HFFc6 (cell line): ENCODE results near the gene ARPC5. TPM values are rescaled to one million over a fixed set of nuclear protein-coding genes. Genes with fewer than 3 reads are reported as not detected.
A peak's percentile ranks its signal among the peaks of the same experiment; 100 is the strongest.

Experiments
- DNase-seq: peaks from one replicate; pipeline ENCODE4 v3.0.0-alpha.2; 2018
- H3K27ac Mint-ChIP-seq: 2 replicates; pipeline ENCODE4 v1.8.0; 2020; ENCODE audit warnings: mild to moderate bottlenecking, mixed read lengths
- H3K27me3 Mint-ChIP-seq: 2 replicates; pipeline ENCODE4 v1.8.0; 2021; ENCODE audit warnings: mild to moderate bottlenecking, moderate library complexity, mixed read lengths; ENCODE audit not compliant: insufficient read depth
- H3K36me3 Mint-ChIP-seq: 2 replicates; pipeline ENCODE4 v1.8.0; 2021; ENCODE audit warnings: low read depth, mixed read lengths
- H3K4me1 Mint-ChIP-seq: 2 replicates; pipeline ENCODE4 v1.8.0; 2020; ENCODE audit warnings: low read depth, mixed read lengths
- H3K4me3 Mint-ChIP-seq: 2 replicates; pipeline ENCODE4 v1.8.0; 2020; ENCODE audit warnings: mild to moderate bottlenecking, moderate library complexity, mixed read lengths
- H3K9me3 Mint-ChIP-seq: 2 replicates; pipeline ENCODE4 v1.8.0; 2020; ENCODE audit warnings: mild to moderate bottlenecking, mixed read lengths
- total RNA-seq, 6 experiments: library from RNA; stranded (reverse); fragmentation: NEBNext Ultra II Directional; extraction: Animal tissue kit (Norgen Biotek cat#: 25700); gene quantifications; 2 replicates in 1 of 6; 3 replicates in 5 of 6; pipeline ENCODE4 v1.2.3, GENCODE V29; 2021
- TF ChIP-seq, protein P1 (sequence below): fragments of 200-600 bp; sonication (generic); IDR thresholded peaks from 2 replicates; pipeline ENCODE4 v1.5.0; 2021; ENCODE audit warnings: antibody characterized with exemption, mild to moderate bottlenecking

ARPC5 gene
- total RNA-seq, 6 experiments from 2014 or later = 231 to 263 (median 249) TPM

DNA sequence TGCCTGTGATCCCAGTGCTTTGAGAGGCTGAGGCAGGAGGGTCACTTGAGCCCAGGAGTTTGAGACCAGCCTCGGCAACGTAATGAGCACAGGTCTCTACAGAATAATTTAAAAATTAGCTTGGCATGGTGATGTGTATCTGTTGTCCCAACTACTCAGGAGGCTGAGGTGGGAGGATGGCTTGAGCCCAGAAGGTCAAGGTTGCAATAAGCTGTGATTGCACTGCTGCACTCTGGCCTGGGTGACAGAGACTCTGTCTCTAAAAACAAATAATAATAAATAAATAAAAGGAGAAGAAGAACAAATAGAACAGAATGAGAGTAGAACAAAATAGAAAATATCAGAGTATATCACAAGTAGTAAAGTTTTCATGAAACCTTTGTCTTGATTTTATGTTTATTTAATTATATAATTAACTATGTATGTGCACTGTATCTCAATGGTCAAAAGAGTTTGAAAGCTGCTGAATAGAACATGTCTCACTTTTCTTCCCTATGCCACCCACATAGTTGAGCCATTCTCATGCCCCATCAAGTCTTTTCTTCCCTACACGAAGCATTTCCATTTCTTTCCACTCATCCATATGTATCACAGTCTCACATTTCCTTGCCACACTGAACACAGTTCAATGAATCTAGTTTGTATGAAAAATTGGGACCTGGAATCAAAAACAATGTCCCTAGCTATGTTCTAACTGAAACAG lies 40.5 kb upstream of the ARPC5 start:
- peaks cover 38% of the 10 kb centered on the region for H3K4me1 Mint-ChIP-seq
- peaks cover 10% of the 10 kb centered on the region for H3K36me3 Mint-ChIP-seq
- no peak overlapping the region for H3K4me3 Mint-ChIP-seq
- H3K27me3 Mint-ChIP-seq = no peaks in the 10 kb centered on the region; the same call in 1 of the 2 replicates
- H3K27ac Mint-ChIP-seq = peak overlapping the region; percentile 34; the same call in 1 of the 2 replicates
- TF ChIP-seq, protein P1, sequence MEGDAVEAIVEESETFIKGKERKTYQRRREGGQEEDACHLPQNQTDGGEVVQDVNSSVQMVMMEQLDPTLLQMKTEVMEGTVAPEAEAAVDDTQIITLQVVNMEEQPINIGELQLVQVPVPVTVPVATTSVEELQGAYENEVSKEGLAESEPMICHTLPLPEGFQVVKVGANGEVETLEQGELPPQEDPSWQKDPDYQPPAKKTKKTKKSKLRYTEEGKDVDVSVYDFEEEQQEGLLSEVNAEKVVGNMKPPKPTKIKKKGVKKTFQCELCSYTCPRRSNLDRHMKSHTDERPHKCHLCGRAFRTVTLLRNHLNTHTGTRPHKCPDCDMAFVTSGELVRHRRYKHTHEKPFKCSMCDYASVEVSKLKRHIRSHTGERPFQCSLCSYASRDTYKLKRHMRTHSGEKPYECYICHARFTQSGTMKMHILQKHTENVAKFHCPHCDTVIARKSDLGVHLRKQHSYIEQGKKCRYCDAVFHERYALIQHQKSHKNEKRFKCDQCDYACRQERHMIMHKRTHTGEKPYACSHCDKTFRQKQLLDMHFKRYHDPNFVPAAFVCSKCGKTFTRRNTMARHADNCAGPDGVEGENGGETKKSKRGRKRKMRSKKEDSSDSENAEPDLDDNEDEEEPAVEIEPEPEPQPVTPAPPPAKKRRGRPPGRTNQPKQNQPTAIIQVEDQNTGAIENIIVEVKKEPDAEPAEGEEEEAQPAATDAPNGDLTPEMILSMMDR = no peak
- DNase-seq = no peak
- no peaks in the 10 kb centered on the region for H3K9me3 Mint-ChIP-seq

DNA sequence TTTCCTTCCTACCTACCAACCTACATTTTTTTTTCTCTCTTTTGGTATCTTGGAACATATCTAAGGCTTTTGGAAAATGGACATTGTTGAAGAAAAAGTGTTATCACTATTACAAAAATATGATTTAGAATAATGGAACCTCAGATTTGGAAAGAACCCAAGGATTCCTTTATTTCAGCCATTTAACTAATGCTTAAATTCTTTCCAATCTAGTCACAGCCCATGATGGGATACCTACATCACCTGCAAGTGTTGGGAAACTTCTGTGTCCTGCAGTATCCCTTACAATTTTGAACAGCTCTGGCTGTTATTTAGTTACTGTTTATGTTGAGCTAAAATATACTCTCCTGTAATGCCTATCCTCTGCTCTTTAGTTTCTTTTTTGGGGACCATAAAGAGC lies 39.8 kb upstream of the ARPC5 start:
- no peak overlapping the region for H3K4me3 Mint-ChIP-seq
- no peak for DNase-seq
- H3K27me3 Mint-ChIP-seq = no peaks in the 10 kb centered on the region; the same call in 1 of the 2 replicates
- H3K9me3 Mint-ChIP-seq = peaks cover 4% of the 10 kb centered on the region; the same call in 1 of the 2 replicates
- H3K4me1 Mint-ChIP-seq = peaks cover 38% of the 10 kb centered on the region
- no peak overlapping the region for H3K27ac Mint-ChIP-seq
- TF ChIP-seq, protein P1 = no peak
- peaks cover 15% of the 10 kb centered on the region for H3K36me3 Mint-ChIP-seq

DNA sequence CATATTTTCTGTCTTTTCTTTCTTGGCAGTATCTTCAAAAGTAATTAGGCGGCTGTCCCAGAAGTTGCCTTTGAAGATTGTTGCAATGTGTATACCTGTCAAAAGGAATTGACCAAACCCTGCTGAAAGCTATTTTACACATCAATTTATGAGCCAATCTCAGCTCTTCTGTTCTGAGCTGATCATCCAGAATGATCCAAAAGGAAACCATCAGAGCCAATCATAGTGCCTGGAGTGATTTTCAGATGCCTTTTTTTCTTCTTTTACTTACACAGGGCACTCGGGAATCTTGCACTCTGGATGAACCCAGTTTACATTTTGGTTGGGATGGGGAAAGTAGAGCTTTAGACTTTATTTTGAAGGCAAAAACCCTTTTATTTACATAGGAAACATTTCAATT lies 39.3 kb upstream of the ARPC5 start:
- H3K4me1 Mint-ChIP-seq = peaks cover 38% of the 10 kb centered on the region
- peaks cover 11% of the 10 kb centered on the region for H3K36me3 Mint-ChIP-seq
- TF ChIP-seq, protein P1 = no peak
- H3K9me3 Mint-ChIP-seq = peaks cover 4% of the 10 kb centered on the region; the same call in 1 of the 2 replicates
- H3K27ac Mint-ChIP-seq = no peak overlapping the region
- no peak for DNase-seq
- no peak overlapping the region for H3K4me3 Mint-ChIP-seq
- no peaks in the 10 kb centered on the region; the same call in 1 of the 2 replicates for H3K27me3 Mint-ChIP-seq

DNA sequence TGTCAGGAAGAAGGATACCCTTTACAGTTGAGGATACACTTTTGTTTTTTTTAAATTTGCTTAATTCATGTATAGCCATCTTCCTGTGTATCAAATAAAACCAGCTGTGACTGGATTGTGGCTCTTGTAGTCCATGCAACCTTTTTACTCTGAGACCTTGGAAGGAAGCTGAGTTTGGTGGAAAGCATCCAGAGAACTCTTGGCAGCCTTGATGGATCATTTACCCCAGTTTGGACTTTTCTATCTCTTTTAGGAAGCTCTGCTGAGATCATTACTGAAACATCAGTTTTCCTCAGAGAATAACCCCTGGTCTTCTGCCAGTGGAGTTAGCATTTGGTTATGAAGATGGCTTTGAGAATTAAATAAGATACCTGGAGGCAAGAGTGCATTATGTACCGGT lies 38.8 kb upstream of the ARPC5 start:
- Mint-ChIP-seq H3K27ac (no peak overlapping the region), H3K4me3 (no peak overlapping the region), H3K9me3 (peaks cover 4% of the 10 kb centered on the region; the same call in 1 of the 2 replicates), H3K27me3 (no peaks in the 10 kb centered on the region; the same call in 1 of the 2 replicates), H3K4me1 (peaks cover 38% of the 10 kb centered on the region), H3K36me3 (peaks cover 7% of the 10 kb centered on the region)
- TF ChIP-seq, protein P1 = no peak
- no peak for DNase-seq

DNA sequence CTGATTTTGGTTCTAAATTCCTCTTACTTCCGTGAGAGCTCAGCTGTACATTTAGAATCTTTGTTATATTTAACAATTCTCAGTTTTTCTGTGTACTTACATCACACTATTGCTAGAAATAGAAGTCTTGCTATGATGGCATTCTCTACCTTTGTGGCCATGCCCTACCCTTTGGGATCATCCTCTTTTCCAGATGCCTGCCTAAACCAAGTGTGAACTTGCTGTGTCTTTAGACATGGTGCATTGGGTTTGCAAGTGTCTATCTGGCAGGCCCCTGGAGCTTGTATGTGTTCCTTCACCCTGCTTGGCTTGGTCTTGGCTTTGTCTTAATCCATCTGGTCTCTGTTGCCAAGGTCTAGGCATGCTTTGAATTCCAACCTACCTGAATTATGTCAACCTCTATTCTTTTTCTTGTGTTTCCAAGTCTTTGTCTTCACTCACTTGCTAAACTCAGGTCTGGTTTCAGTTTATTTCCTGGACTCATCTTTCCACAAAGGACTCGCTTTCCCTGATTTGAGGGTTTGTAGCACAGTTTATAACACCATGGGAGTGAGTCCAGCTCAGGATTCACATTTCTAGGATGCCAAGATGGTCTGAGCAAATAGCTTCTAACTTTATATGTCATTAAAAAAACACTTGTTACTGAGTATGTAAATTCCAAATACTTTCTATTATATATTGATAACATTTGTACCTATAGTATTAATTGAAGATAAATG lies 38.2 kb upstream of the ARPC5 start:
- H3K9me3 Mint-ChIP-seq = peaks cover 4% of the 10 kb centered on the region; the same call in 1 of the 2 replicates
- H3K27me3 Mint-ChIP-seq = no peaks in the 10 kb centered on the region; the same call in 1 of the 2 replicates
- TF ChIP-seq, protein P1 = no peak
- peak overlapping the region; percentile 1; the same call in 1 of the 2 replicates for H3K4me3 Mint-ChIP-seq
- peak overlapping the region; percentile 3; the same call in 1 of the 2 replicates for H3K27ac Mint-ChIP-seq
- no peak for DNase-seq
- peaks cover 7% of the 10 kb centered on the region for H3K36me3 Mint-ChIP-seq
- H3K4me1 Mint-ChIP-seq = peaks cover 38% of the 10 kb centered on the region
